Lower lobe of right lung (tissue), 2 donors: ENCODE measurements around the gene ETV6. TPM values are rescaled to one million over a fixed set of nuclear protein-coding genes. Genes with fewer than 3 reads are reported as not detected.

Experiments used
- ATAC-seq, 2 donors: fragments of 200-7000 bp; cut with Tn5 transposase; one replicate each; pipeline ENCODE4 v1.9.1; 2020 to 2022; ENCODE audit warnings: mild to moderate bottlenecking in 2 of 2, moderate library complexity in 2 of 2
- DNase-seq: peaks from one replicate; pipeline ENCODE4 v3.0.0-alpha.2; 2020
- H3K27ac ChIP-seq: fragments of 200-600 bp; one replicate; pipeline ENCODE4 v1.8.0; 2022
- H3K27me3 ChIP-seq: fragments of 200-600 bp; one replicate; pipeline ENCODE4 v1.8.0; 2022; ENCODE audit warnings: low read depth
- H3K36me3 ChIP-seq: fragments of 200-600 bp; one replicate; pipeline ENCODE4 v1.8.0; 2022; ENCODE audit warnings: mild to moderate bottlenecking
- H3K4me1 ChIP-seq: fragments of 200-600 bp; one replicate; pipeline ENCODE4 v1.8.0; 2022
- H3K4me3 ChIP-seq: fragments of 200-600 bp; one replicate; pipeline ENCODE4 v1.8.0; 2022; ENCODE audit warnings: mild to moderate bottlenecking
- H3K9me3 ChIP-seq: fragments of 200-600 bp; one replicate; pipeline ENCODE4 v1.8.0; 2022
- intact Hi-C: fragments of 100-400 bp; cut with DNase I; formaldehyde crosslinking; loops from one replicate; pipeline ENCODE4 v1.11.0; 2022
- total RNA-seq: library from RNA; stranded (reverse); fragmentation: NEBNext Ultra II Directional; extraction: Animal tissue kit (Norgen Biotek cat#: 25700); gene quantifications from one replicate; pipeline ENCODE4 v1.2.1, GENCODE V29; 2021
- TF ChIP-seq, protein P1 (sequence below): fragments of 200-600 bp; IDR thresholded peaks from one replicate; pipeline ENCODE4 v1.8.0; 2022; ENCODE audit warnings: antibody characterized with exemption, mild to moderate bottlenecking
- donor health status: DM: no; HTN: yes; CAD: no; lungs with severe emphysema.

ETV6 gene
- total RNA-seq, 1 donor from 2014 or later: 48.4 TPM

DNA sequence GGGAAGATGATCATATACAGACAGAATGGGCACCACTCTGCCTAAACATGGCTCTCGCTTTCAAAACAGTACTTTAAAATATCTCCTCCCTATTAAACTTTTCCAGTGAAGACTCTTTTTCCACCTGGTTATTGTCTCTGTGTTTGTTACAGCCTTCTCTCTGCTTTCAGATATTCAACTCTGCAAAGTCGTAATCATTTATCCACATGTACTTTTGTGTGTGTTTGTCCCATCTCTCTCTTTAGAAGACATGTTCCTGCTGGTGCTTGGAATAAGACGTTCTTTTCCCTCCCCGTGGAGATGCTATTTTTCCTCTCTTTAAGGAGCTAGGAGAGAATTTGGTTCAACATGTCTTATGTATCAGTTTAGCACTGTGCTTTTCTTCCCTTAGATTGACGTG is 45.1 kb downstream of the ETV6 start:
- Histone ChIP-seq H3K9me3 (no peaks in the 10 kb centered on the region), H3K27ac (no peak overlapping the region), H3K4me1 (peaks cover 4% of the 10 kb centered on the region), H3K4me3 (no peak overlapping the region), H3K27me3 (no peaks in the 10 kb centered on the region), H3K36me3 (no peaks in the 10 kb centered on the region)
- no peak for ATAC-seq
- TF ChIP-seq, protein P1, sequence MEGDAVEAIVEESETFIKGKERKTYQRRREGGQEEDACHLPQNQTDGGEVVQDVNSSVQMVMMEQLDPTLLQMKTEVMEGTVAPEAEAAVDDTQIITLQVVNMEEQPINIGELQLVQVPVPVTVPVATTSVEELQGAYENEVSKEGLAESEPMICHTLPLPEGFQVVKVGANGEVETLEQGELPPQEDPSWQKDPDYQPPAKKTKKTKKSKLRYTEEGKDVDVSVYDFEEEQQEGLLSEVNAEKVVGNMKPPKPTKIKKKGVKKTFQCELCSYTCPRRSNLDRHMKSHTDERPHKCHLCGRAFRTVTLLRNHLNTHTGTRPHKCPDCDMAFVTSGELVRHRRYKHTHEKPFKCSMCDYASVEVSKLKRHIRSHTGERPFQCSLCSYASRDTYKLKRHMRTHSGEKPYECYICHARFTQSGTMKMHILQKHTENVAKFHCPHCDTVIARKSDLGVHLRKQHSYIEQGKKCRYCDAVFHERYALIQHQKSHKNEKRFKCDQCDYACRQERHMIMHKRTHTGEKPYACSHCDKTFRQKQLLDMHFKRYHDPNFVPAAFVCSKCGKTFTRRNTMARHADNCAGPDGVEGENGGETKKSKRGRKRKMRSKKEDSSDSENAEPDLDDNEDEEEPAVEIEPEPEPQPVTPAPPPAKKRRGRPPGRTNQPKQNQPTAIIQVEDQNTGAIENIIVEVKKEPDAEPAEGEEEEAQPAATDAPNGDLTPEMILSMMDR: no peak
- DNase-seq: no peak
- intact Hi-C loops: no loop called here

GRCh38 chr12:11695321-11695720 is 45.8 kb downstream of the ETV6 start:
- H3K4me3 ChIP-seq: no peak overlapping the region
- intact Hi-C loops: no loop called here
- no peaks in the 10 kb centered on the region for H3K9me3 ChIP-seq
- no peak overlapping the region for H3K27ac ChIP-seq
- no peaks in the 10 kb centered on the region for H3K36me3 ChIP-seq
- H3K4me1 ChIP-seq: peaks cover 4% of the 10 kb centered on the region
- no peaks in the 10 kb centered on the region for H3K27me3 ChIP-seq
- ATAC-seq: no peak
- TF ChIP-seq, protein P1: no peak
- DNase-seq: no peak

DNA sequence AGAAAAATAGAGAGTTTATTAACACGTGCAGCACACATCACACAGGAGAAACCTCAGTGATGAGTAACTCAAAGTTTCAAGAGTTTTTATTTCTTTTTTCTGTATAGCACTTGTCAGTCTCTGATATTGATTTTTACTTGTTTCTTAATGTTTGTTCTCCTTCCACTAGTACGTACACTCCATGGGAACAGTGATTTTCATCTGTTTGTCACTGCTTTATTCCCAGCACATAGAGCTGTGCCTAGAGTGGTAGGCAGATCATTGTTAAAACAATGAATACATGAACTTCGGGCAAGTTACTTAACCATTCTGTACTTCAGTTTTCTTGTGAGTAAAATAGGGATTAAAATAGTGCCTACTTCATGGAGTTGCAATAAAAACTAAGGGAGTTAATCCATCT is 46.6 kb downstream of the ETV6 start:
- no peak overlapping the region for H3K4me3 ChIP-seq
- no peaks in the 10 kb centered on the region for H3K36me3 ChIP-seq
- no peaks in the 10 kb centered on the region for H3K27me3 ChIP-seq
- intact Hi-C loops: no loop called here
- ATAC-seq (no peak), DNase-seq (no peak)
- TF ChIP-seq, protein P1: no peak
- H3K4me1 ChIP-seq: peaks cover 12% of the 10 kb centered on the region
- no peak overlapping the region for H3K27ac ChIP-seq
- no peaks in the 10 kb centered on the region for H3K9me3 ChIP-seq

DNA sequence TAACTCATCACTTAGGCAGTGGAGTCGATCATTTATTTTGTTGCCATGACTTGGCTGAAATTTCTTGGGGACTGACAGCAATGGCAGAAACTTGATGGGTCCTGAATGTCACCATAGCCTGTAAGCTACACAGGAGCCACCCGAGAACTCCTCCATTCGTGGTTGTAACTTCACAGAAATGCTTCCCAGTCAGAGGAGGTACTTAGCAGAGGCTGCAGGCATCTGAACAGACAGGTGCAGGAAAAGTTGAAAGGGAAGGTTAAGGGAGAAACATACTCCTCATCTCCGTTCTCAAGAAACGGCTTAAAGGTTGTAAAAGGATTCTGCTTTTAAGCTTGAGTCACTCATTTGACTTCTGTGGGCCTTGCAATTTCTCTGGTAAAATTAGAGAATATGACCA is 47.7 kb downstream of the ETV6 start:
- Histone ChIP-seq H3K27me3 (no peaks in the 10 kb centered on the region), H3K36me3 (no peaks in the 10 kb centered on the region), H3K9me3 (no peaks in the 10 kb centered on the region), H3K4me3 (no peak overlapping the region), H3K27ac (no peak overlapping the region), H3K4me1 (peaks cover 12% of the 10 kb centered on the region)
- no peak for ATAC-seq
- intact Hi-C loops: no loop called here
- no peak for DNase-seq
- TF ChIP-seq, protein P1: no peak

DNA sequence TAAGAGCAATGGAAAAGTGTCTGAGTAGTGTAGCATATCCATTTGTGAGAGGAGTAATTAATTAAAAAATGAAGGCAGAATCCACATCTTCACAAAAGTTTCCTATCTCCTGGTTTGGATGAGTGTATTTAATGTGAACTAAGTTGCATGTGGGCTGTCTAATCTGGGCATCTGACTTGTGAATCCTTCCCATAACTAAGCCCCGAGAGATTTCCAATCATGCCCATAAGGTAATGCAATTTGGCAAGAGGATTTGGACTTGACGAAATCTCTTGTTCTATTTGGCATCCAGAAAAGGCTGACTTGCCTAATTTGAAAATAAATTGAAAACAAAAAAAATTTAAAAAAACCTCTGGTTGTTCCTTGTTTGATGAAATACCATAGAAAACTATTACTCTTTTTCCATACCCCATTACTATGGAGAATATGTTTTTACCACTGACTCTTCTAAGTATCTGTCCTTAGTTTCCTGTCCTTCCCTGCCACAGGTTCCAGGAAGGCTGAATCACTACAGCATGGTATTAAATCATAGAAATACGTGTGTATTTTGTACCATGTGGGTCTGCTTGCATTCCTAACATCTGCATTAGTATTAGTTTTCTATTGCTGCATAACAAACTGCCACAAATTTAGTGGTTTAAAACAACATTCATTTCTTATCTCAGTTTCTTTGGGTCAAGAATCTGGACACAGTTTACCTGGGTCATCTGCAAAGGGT is 48.4 kb downstream of the ETV6 start:
- Histone ChIP-seq H3K4me1 (peaks cover 12% of the 10 kb centered on the region), H3K27ac (no peak overlapping the region), H3K27me3 (no peaks in the 10 kb centered on the region), H3K9me3 (no peaks in the 10 kb centered on the region), H3K36me3 (no peaks in the 10 kb centered on the region), H3K4me3 (no peak overlapping the region)
- intact Hi-C loops: no loop called here
- ATAC-seq (no peak), DNase-seq (no peak)
- TF ChIP-seq, protein P1: no peak
